ENCODE results near the gene MBOAT2.

DNA sequence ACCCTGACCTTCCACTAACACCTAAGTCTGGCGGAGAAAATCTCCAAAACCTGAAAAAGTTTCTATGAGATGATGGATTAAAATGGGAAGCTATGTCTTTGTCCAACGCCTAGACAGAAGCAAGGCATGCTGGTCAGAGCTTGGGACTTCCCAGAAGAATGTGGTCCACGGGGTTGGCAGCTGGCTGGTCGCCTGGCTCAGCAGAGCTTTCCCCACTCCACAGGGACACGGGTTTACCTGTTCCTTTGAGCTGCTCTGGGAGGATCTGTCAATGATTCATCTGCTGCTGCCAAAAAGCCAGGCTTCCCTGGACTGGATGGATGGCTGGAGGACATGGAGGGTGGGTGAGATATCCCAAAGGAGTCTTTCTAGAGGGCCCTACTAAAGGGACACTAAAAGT lies 10.8 kb downstream of the MBOAT2 start:
- no peak for TF ChIP-seq CTCF (IDR thresholded peaks at IDR 0.05)
- no peak for TF ChIP-seq POLR2A (IDR thresholded peaks at IDR 0.05)

Measured in adrenal gland (tissue), 5 donors.